DND-41 (cell line): ENCODE measurements around the gene PALMD.

Source experiments
- ATAC-seq: fragments of 200-7000 bp; cut with Tn5 transposase; 3 replicates; pipeline ENCODE4 v1.9.1; 2021; ENCODE audit warnings: low read depth; ENCODE audit not compliant: insufficient read depth
- DNase-seq: peaks from one replicate; pipeline ENCODE4 v3.0.0-alpha.2; 2020
- H2AFZ ChIP-seq: 2 replicates; pipeline ENCODE4 v1.6.0; 2012; ENCODE audit warnings: low read depth, low read length
- H3K27ac ChIP-seq: 2 replicates; pipeline ENCODE4 v1.5.1; 2012; ENCODE audit warnings: low read length, inconsistent platforms
- H3K27me3 ChIP-seq: fragments of 200-600 bp; sonication (generic); 2 replicates; pipeline ENCODE4 v1.6.0; 2012; ENCODE audit warnings: low read length, mild to moderate bottlenecking, inconsistent platforms; ENCODE audit not compliant: insufficient read depth, poor library complexity
- H3K36me3 ChIP-seq: 2 replicates; pipeline ENCODE4 v1.5.1; 2012; ENCODE audit warnings: low read length, inconsistent platforms; ENCODE audit not compliant: insufficient read depth
- H3K4me1 ChIP-seq: 2 replicates; pipeline ENCODE4 v1.5.1; 2012; ENCODE audit warnings: mild to moderate bottlenecking, low read length; ENCODE audit not compliant: insufficient read depth
- H3K4me2 ChIP-seq: 2 replicates; pipeline ENCODE4 v1.6.0; 2012; ENCODE audit warnings: mild to moderate bottlenecking, moderate library complexity, low read length, inconsistent platforms; ENCODE audit not compliant: insufficient read depth
- H3K4me3 ChIP-seq, 2 experiments: fragments of 200-600 bp in 1 of 2; shearing (Covaris generic) in 1 of 2; 2 replicates each; pipeline ENCODE4 v1.5.1; 2012 to 2016; ENCODE audit warnings: inconsistent platforms in 2 of 2, low read length in 2 of 2, mild to moderate bottlenecking in 2 of 2, low read depth in 1 of 2, moderate library complexity in 1 of 2
- H3K79me2 ChIP-seq: 2 replicates; pipeline ENCODE4 v1.6.0; 2012; ENCODE audit warnings: low read length, inconsistent platforms; ENCODE audit not compliant: insufficient read depth
- H3K9ac ChIP-seq: 2 replicates; pipeline ENCODE4 v1.6.0; 2012; ENCODE audit warnings: low read depth, mild to moderate bottlenecking, inconsistent platforms, low read length, moderate library complexity
- H3K9me3 ChIP-seq: 2 replicates; pipeline ENCODE4 v1.5.1; 2012; ENCODE audit warnings: low read length, moderate library complexity, mild to moderate bottlenecking, inconsistent platforms; ENCODE audit not compliant: insufficient read depth, severe bottlenecking
- H4K20me1 ChIP-seq: 2 replicates; pipeline ENCODE4 v1.6.0; 2012; ENCODE audit warnings: low read length; ENCODE audit not compliant: insufficient read depth
- EZH2 ChIP-seq: IDR thresholded peaks from 3 replicates; pipeline ENCODE4 v1.6.1; 2012; ENCODE audit warnings: borderline replicate concordance, low read depth, mild to moderate bottlenecking, moderate library complexity, low read length, inconsistent platforms; ENCODE audit not compliant: severe bottlenecking
- TF ChIP-seq, protein P1 (sequence below): IDR thresholded peaks from 2 replicates; pipeline ENCODE4 v1.5.1; 2012; ENCODE audit warnings: borderline replicate concordance, low read length, moderate library complexity, mild to moderate bottlenecking; ENCODE audit not compliant: poor library complexity, severe bottlenecking; ENCODE audit errors: extremely low read depth

The PALMD gene

DNA sequence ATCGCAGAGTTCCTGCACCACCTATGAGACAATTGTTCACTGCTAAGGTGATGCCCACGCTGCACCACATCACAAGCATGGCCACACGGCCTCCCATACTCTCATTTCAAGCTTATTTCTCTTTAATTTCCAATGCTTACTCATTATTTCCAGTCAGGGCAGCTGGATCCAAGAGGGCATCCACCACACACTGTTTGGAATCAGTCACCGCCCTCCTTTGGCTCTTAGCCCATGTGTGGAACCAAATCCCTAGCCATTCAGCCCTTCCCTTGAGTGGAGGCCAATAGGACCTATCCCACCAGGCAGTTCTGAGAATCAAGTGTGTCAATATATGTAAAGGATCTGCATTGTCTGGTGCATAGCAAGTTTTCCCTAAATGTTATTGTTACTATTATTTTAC, 26.3 kb upstream of the PALMD start:
- no peaks in the 10 kb centered on the region for H3K4me1 ChIP-seq
- no peaks in the 10 kb centered on the region for H3K79me2 ChIP-seq
- ATAC-seq: no peak
- TF ChIP-seq EZH2: no peak
- TF ChIP-seq, protein P1, sequence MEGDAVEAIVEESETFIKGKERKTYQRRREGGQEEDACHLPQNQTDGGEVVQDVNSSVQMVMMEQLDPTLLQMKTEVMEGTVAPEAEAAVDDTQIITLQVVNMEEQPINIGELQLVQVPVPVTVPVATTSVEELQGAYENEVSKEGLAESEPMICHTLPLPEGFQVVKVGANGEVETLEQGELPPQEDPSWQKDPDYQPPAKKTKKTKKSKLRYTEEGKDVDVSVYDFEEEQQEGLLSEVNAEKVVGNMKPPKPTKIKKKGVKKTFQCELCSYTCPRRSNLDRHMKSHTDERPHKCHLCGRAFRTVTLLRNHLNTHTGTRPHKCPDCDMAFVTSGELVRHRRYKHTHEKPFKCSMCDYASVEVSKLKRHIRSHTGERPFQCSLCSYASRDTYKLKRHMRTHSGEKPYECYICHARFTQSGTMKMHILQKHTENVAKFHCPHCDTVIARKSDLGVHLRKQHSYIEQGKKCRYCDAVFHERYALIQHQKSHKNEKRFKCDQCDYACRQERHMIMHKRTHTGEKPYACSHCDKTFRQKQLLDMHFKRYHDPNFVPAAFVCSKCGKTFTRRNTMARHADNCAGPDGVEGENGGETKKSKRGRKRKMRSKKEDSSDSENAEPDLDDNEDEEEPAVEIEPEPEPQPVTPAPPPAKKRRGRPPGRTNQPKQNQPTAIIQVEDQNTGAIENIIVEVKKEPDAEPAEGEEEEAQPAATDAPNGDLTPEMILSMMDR: no peak
- H3K4me2 ChIP-seq: no peak overlapping the region
- no peak overlapping the region for H3K9ac ChIP-seq
- DNase-seq: no peak
- no peaks in the 10 kb centered on the region for H3K27me3 ChIP-seq
- H3K4me3 ChIP-seq: no peak overlapping the region
- no peaks in the 10 kb centered on the region for H3K9me3 ChIP-seq
- no peaks in the 10 kb centered on the region for H3K36me3 ChIP-seq
- no peak overlapping the region for H2AFZ ChIP-seq
- no peak overlapping the region for H3K27ac ChIP-seq
- no peaks in the 10 kb centered on the region for H4K20me1 ChIP-seq

DNA sequence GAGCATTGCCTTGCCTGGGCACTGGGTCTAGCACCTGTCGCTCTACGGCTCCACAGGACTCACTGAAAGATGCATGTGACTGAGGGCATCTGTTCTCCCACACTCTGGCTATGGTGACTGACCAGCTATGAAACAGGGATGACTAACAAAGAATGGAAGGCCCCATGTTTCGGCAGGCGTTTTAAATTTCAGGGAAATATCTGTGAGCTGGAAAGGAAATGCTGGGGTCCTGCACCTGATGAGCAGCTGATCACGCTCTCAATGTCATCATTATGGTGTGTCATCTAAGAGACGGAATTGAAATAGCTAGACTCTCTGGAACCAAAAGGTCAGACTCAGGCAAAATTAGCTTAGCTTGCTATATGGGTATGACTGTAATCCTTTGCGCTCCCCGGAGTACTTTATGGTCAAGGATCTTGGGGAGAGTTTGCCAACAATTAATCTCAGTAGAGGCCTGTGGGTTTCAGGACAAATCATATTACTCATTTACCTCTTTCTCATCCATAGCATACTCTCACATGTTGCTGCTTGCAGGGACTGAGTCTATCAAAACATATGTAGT, 24.5 kb upstream of the PALMD start:
- Histone ChIP-seq H3K27ac (no peak overlapping the region), H2AFZ (no peak overlapping the region)

DNA sequence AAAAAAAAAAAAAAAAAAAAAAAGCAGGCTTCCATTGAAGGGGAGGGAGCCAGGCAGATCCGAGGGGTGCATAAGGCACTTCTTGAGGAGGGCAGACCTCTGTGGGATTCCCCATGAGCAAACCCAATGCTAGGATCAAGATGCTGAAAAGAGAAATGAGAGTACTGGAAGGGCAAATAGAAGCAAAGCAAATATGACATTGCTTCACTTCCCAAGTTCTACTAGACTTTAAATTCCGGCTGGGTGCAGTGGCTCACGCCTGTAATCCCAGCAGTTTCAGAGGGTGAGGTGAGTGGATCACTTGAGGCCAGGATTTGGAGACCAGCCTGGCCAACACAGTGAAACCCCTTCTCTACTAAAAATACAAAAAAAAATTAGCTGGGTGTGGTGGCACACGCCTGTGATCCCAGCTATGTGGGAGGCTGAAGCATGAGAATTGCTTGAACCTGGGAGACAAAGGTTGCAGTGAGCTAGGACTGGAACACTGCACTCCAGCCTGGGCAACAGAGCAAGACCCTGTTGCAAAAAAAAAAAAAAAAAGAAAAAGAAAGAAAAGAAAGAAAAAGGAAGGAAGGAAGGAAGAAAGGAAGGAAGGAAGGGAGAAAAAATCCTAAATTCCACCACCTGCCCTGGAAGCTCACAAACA, 23.1 kb upstream of the PALMD start:
- Histone ChIP-seq H3K4me2 (no peak overlapping the region), H4K20me1 (no peaks in the 10 kb centered on the region), H3K9me3 (no peaks in the 10 kb centered on the region), H3K9ac (no peak overlapping the region), H3K4me1 (no peaks in the 10 kb centered on the region), H2AFZ (no peak overlapping the region), H3K4me3 (no peak overlapping the region), H3K27me3 (no peaks in the 10 kb centered on the region), H3K36me3 (no peaks in the 10 kb centered on the region), H3K79me2 (no peaks in the 10 kb centered on the region), H3K27ac (no peak overlapping the region)
- ATAC-seq (no peak), DNase-seq (no peak)
- no peak for TF ChIP-seq EZH2
- TF ChIP-seq, protein P1: no peak

More for the DNA sequence above, 24.5 kb upstream of the PALMD start:
- no peak overlapping the region for H3K4me2 ChIP-seq
- H3K4me3 ChIP-seq: no peak overlapping the region
- no peaks in the 10 kb centered on the region for H4K20me1 ChIP-seq
- no peaks in the 10 kb centered on the region for H3K4me1 ChIP-seq
- H3K27me3 ChIP-seq: no peaks in the 10 kb centered on the region
- H3K36me3 ChIP-seq: no peaks in the 10 kb centered on the region
- ATAC-seq (no peak), DNase-seq (no peak)
- no peaks in the 10 kb centered on the region for H3K79me2 ChIP-seq
- no peak for TF ChIP-seq EZH2
- no peak overlapping the region for H3K9ac ChIP-seq
- no peaks in the 10 kb centered on the region for H3K9me3 ChIP-seq

DNA sequence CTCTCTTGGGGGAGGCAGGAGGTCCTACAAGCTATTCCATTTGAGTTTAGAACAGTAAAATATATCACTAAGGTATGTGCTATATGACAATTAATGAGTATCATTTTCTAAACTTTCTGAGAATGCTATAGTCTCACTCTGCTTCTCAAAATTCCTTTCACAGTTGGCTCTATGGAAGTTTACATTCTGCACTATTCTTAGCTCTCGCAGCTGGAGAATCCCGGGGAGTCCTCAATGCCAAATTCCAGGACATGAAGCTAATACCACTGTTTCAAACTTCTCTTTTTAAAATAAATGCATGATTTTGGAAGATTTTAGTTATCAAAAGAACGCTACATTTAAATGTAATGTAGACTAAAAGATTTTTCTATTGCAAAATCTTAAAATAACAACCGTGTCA, 22.4 kb upstream of the PALMD start:
- Histone ChIP-seq H3K79me2 (no peaks in the 10 kb centered on the region), H3K4me3 (no peak overlapping the region), H3K9me3 (no peaks in the 10 kb centered on the region), H3K27ac (no peak overlapping the region), H3K4me1 (no peaks in the 10 kb centered on the region), H3K4me2 (no peak overlapping the region), H3K36me3 (no peaks in the 10 kb centered on the region), H3K27me3 (no peaks in the 10 kb centered on the region), H2AFZ (no peak overlapping the region), H4K20me1 (no peaks in the 10 kb centered on the region), H3K9ac (no peak overlapping the region)
- ATAC-seq (no peak), DNase-seq (no peak)
- TF ChIP-seq, protein P1: no peak
